ENCODE measurements around the gene IL1RAPL2. TPM values are rescaled to one million over a fixed set of nuclear protein-coding genes. Genes with fewer than 3 reads are reported as not detected.

Gene IL1RAPL2
- total RNA-seq, 4 donors from 2014 or later, result 0.50 to 1.3 (median 0.67) TPM

- 75% methylated on average over 1 of the region's 1 CpG for WGBS
- DNase-seq (ENCODE audit: extremely low spot score), result no peak
- TF ChIP-seq CTCF (IDR thresholded peaks at IDR 0.05) (no peak), POLR2AphosphoS5 (IDR thresholded peaks at IDR 0.05) (no peak), EP300 (IDR thresholded peaks at IDR 0.05) (no peak), POLR2A (IDR thresholded peaks at IDR 0.05; ENCODE audit: low read depth) (no peak)
- intact Hi-C loops (cut with DNase I), result no loop called here
- Histone ChIP-seq H3K4me3 (no peak overlapping the region), H3K9me3 (no peaks in the 10 kb centered on the region), H3K36me3 (no peaks in the 10 kb centered on the region), H3K27me3 (no peaks in the 10 kb centered on the region), H3K27ac (replicated peaks in 1 of 4) (no peak overlapping the region), H3K4me1 (no peaks in the 10 kb centered on the region)
Measured at GRCh38 chrX:105462186-105462585, 896.2 kb downstream of the IL1RAPL2 start.

GRCh38 chrX:105463473-105463872 lies 897.5 kb downstream of the IL1RAPL2 start:
- Histone ChIP-seq H3K4me3 (no peak overlapping the region), H3K36me3 (no peaks in the 10 kb centered on the region), H3K9me3 (no peaks in the 10 kb centered on the region), H3K27me3 (no peaks in the 10 kb centered on the region), H3K4me1 (no peaks in the 10 kb centered on the region), H3K27ac (replicated peaks in 1 of 4) (no peak overlapping the region)
- TF ChIP-seq EP300 (IDR thresholded peaks at IDR 0.05) (no peak), POLR2AphosphoS5 (IDR thresholded peaks at IDR 0.05) (no peak), POLR2A (IDR thresholded peaks at IDR 0.05; ENCODE audit: low read depth) (no peak), CTCF (IDR thresholded peaks at IDR 0.05) (no peak)
- intact Hi-C loops (cut with DNase I), result no loop called here
- DNase-seq (ENCODE audit: extremely low spot score), result no peak
- 36% methylated on average over 3 of the region's 3 CpGs for WGBS

- 82% methylated on average over 2 of the region's 2 CpGs for WGBS
- Histone ChIP-seq H3K27ac (replicated peaks in 1 of 4) (no peak overlapping the region), H3K9me3 (no peaks in the 10 kb centered on the region), H3K4me3 (no peak overlapping the region), H3K27me3 (no peaks in the 10 kb centered on the region), H3K4me1 (no peaks in the 10 kb centered on the region), H3K36me3 (no peaks in the 10 kb centered on the region)
- TF ChIP-seq CTCF (IDR thresholded peaks at IDR 0.05) (no peak), EP300 (IDR thresholded peaks at IDR 0.05) (no peak), POLR2AphosphoS5 (IDR thresholded peaks at IDR 0.05) (no peak), POLR2A (IDR thresholded peaks at IDR 0.05; ENCODE audit: low read depth) (no peak)
- DNase-seq (ENCODE audit: extremely low spot score), result no peak
- intact Hi-C loops (cut with DNase I), result no loop called here
Measured at GRCh38 chrX:105464618-105465017, 898.6 kb downstream of the IL1RAPL2 start.

- DNase-seq (ENCODE audit: extremely low spot score), result no peak
- intact Hi-C loops (cut with DNase I), result no loop called here
- Histone ChIP-seq H3K27me3 (no peaks in the 10 kb centered on the region), H3K27ac (replicated peaks in 1 of 4) (no peak overlapping the region), H3K4me3 (no peak overlapping the region), H3K9me3 (no peaks in the 10 kb centered on the region), H3K36me3 (no peaks in the 10 kb centered on the region), H3K4me1 (no peaks in the 10 kb centered on the region)
- TF ChIP-seq CTCF (IDR thresholded peaks at IDR 0.05), result no peak
- TF ChIP-seq EP300 (IDR thresholded peaks at IDR 0.05), result no peak
- no peak for TF ChIP-seq POLR2A (IDR thresholded peaks at IDR 0.05; ENCODE audit: low read depth)
- TF ChIP-seq POLR2AphosphoS5 (IDR thresholded peaks at IDR 0.05), result no peak
Measured at GRCh38 chrX:105468741-105469140, 902.7 kb downstream of the IL1RAPL2 start.

GRCh38 chrX:105471597-105471996 lies 905.6 kb downstream of the IL1RAPL2 start:
- no peak overlapping the region for H3K27ac ChIP-seq (replicated peaks in 1 of 4)
- intact Hi-C loops (cut with DNase I), result no loop called here
- no peaks in the 10 kb centered on the region for H3K36me3 ChIP-seq
- H3K4me3 ChIP-seq, result no peak overlapping the region
- no peaks in the 10 kb centered on the region for H3K27me3 ChIP-seq
- no peaks in the 10 kb centered on the region for H3K9me3 ChIP-seq
- no peak for TF ChIP-seq POLR2A (IDR thresholded peaks at IDR 0.05; ENCODE audit: low read depth)
- H3K4me1 ChIP-seq, result peaks cover 0 to 6% (median 3%) of the 10 kb centered on the region in 4 donors
- DNase-seq (ENCODE audit: extremely low spot score), result no peak

Measured in esophagus muscularis mucosa (tissue), 4 donors.